Astrocyte (in vitro differentiated cells and primary cell): ENCODE results near the gene UBAC2. TPM values are rescaled to one million over a fixed set of nuclear protein-coding genes. Genes with fewer than 3 reads are reported as not detected.
A peak's percentile ranks its signal among the peaks of the same experiment; 100 is the strongest.

Experiments used
- DNase-seq: peaks from one replicate; pipeline ENCODE4 v3.0.0-alpha.2; 2010; ENCODE audit warnings: low read depth
- FAIRE-seq: peaks from 2 replicates; lab custom pipeline; 2011; peaks lifted over from hg19 to GRCh38; lab: Jason Lieb, UNC
- H2AFZ ChIP-seq: 2 replicates; pipeline ENCODE4 v1.6.0; 2012; ENCODE audit warnings: low read depth, low read length, inconsistent platforms
- H3K27ac ChIP-seq: 2 replicates; pipeline ENCODE4 v1.5.1; 2011; ENCODE audit warnings: low read depth, low read length, inconsistent platforms
- H3K27me3 ChIP-seq: 2 replicates; pipeline ENCODE4 v1.6.0; 2011; ENCODE audit warnings: low read length, inconsistent platforms; ENCODE audit not compliant: insufficient read depth
- H3K36me3 ChIP-seq: 2 replicates; pipeline ENCODE4 v1.5.1; 2011; ENCODE audit warnings: low read length, inconsistent platforms; ENCODE audit not compliant: insufficient read depth
- H3K4me1 ChIP-seq: 2 replicates; pipeline ENCODE4 v1.5.1; 2011; ENCODE audit warnings: low read length, inconsistent platforms; ENCODE audit not compliant: insufficient read depth
- H3K4me2 ChIP-seq: 2 replicates; pipeline ENCODE4 v1.6.0; 2012; ENCODE audit warnings: low read length, inconsistent platforms
- H3K4me3 ChIP-seq: 2 replicates; pipeline ENCODE4 v1.5.1; 2011; ENCODE audit warnings: low read depth, mild to moderate bottlenecking, low read length, inconsistent platforms; ENCODE audit not compliant: insufficient read depth
- H3K79me2 ChIP-seq: 2 replicates; pipeline ENCODE4 v1.6.0; 2012; ENCODE audit warnings: mild to moderate bottlenecking, low read length, inconsistent platforms; ENCODE audit not compliant: insufficient read depth
- H3K9ac ChIP-seq: 2 replicates; pipeline ENCODE4 v1.6.0; 2012; ENCODE audit warnings: mild to moderate bottlenecking, low read length, inconsistent platforms
- H3K9me3 ChIP-seq: 2 replicates; pipeline ENCODE4 v1.5.1; 2012; ENCODE audit warnings: low read depth, mild to moderate bottlenecking, low read length, inconsistent platforms; ENCODE audit not compliant: insufficient read depth
- H4K20me1 ChIP-seq: 2 replicates; pipeline ENCODE4 v1.6.0; 2012; ENCODE audit warnings: low read length, inconsistent platforms; ENCODE audit not compliant: insufficient read depth
- H3K27ac Mint-ChIP-seq: one replicate; pipeline ENCODE4 v1.8.0; 2021; ENCODE audit warnings: mild to moderate bottlenecking, mixed read lengths; ENCODE audit not compliant: unreplicated experiment
- H3K27me3 Mint-ChIP-seq: one replicate; pipeline ENCODE4 v1.8.0; 2021; ENCODE audit warnings: low read depth, mixed read lengths; ENCODE audit not compliant: unreplicated experiment
- H3K36me3 Mint-ChIP-seq: one replicate; pipeline ENCODE4 v1.8.0; 2021; ENCODE audit warnings: low read depth, mixed read lengths; ENCODE audit not compliant: unreplicated experiment
- H3K4me1 Mint-ChIP-seq: one replicate; pipeline ENCODE4 v1.8.0; 2021; ENCODE audit warnings: low read depth, mixed read lengths; ENCODE audit not compliant: unreplicated experiment
- H3K4me3 Mint-ChIP-seq: one replicate; pipeline ENCODE4 v1.8.0; 2021; ENCODE audit warnings: mild to moderate bottlenecking, moderate library complexity, mixed read lengths; ENCODE audit not compliant: unreplicated experiment
- H3K9me3 Mint-ChIP-seq: one replicate; pipeline ENCODE4 v1.8.0; 2021; ENCODE audit warnings: mild to moderate bottlenecking, mixed read lengths; ENCODE audit not compliant: unreplicated experiment
- EZH2 ChIP-seq: IDR thresholded peaks from 2 replicates; pipeline ENCODE4 v1.6.1; 2012; ENCODE audit warnings: mild to moderate bottlenecking, low read length, inconsistent platforms; ENCODE audit not compliant: insufficient read depth
- total RNA-seq: library from RNA; stranded (reverse); gene quantifications from 2 replicates; pipeline ENCODE4 v1.2.1, GENCODE V29; 2021
- TF ChIP-seq, protein P1 (sequence below): IDR thresholded peaks from 2 replicates; pipeline ENCODE4 v1.5.1; 2011; ENCODE audit warnings: low read depth, mild to moderate bottlenecking, inconsistent platforms, low read length, moderate library complexity; ENCODE audit not compliant: insufficient read depth

UBAC2 gene
- total RNA-seq, 1 donor from 2014 or later = 61.0 TPM

DNA sequence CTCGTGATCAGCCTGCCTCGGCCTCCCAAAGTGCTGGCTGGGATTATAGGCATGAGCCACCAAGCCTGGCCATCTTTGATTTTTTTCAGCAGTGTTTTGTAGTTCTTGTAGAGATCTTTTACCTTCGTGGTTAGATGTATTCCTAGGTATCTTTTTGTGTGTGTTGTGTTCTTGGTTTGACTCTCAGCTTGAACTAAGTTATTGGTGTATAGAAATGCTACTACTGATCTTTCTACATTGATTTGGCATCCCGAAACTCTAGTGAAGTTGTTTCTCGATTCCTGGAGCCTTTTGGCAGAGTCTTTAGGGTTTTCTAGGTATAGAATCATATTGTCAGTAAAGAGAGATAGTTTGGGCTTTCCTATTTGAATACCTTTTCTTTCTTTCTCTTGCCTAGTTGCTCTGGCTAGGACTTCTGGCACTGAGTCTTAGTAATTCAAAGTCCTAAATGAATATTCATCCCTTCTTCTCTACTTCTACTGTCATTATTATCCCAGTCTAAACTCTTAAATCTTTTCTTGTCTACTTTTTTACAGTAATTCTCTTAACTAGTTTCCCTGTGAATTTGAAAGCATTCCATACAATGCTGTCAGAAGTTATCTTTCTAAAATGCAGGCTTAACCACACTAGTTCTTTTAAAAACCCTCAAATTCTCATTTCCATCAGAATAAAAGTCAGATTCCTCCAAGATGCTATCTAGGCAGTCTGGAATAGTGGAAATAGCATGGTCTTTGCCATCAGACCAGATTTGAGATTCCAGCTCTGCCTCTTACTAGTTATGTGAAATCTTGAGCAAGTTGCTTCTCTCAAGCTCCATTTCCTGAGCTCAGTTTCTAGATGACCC is 50.5 kb downstream of the UBAC2 start:
- peak; percentile 68 for DNase-seq
- Mint-ChIP-seq H3K4me1 (peaks cover 15% of the 10 kb centered on the region), H3K27ac (no peak overlapping the region), H3K9me3 (no peaks in the 10 kb centered on the region), H3K4me3 (no peak overlapping the region), H3K36me3 (peaks cover 19% of the 10 kb centered on the region), H3K27me3 (no peaks in the 10 kb centered on the region)
- no peak overlapping the region for H3K4me3 ChIP-seq
- H3K79me2 ChIP-seq = no peaks in the 10 kb centered on the region
- H3K36me3 ChIP-seq = no peaks in the 10 kb centered on the region
- H3K4me1 ChIP-seq = no peaks in the 10 kb centered on the region
- no peak for FAIRE-seq
- H3K4me2 ChIP-seq = no peak overlapping the region
- no peaks in the 10 kb centered on the region for H3K27me3 ChIP-seq
- no peak overlapping the region for H3K9ac ChIP-seq
- no peaks in the 10 kb centered on the region for H3K9me3 ChIP-seq
- no peak for TF ChIP-seq EZH2
- TF ChIP-seq, protein P1, sequence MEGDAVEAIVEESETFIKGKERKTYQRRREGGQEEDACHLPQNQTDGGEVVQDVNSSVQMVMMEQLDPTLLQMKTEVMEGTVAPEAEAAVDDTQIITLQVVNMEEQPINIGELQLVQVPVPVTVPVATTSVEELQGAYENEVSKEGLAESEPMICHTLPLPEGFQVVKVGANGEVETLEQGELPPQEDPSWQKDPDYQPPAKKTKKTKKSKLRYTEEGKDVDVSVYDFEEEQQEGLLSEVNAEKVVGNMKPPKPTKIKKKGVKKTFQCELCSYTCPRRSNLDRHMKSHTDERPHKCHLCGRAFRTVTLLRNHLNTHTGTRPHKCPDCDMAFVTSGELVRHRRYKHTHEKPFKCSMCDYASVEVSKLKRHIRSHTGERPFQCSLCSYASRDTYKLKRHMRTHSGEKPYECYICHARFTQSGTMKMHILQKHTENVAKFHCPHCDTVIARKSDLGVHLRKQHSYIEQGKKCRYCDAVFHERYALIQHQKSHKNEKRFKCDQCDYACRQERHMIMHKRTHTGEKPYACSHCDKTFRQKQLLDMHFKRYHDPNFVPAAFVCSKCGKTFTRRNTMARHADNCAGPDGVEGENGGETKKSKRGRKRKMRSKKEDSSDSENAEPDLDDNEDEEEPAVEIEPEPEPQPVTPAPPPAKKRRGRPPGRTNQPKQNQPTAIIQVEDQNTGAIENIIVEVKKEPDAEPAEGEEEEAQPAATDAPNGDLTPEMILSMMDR = no peak
- peaks cover 8% of the 10 kb centered on the region for H4K20me1 ChIP-seq
- no peak overlapping the region for H2AFZ ChIP-seq
- H3K27ac ChIP-seq = no peak overlapping the region

DNA sequence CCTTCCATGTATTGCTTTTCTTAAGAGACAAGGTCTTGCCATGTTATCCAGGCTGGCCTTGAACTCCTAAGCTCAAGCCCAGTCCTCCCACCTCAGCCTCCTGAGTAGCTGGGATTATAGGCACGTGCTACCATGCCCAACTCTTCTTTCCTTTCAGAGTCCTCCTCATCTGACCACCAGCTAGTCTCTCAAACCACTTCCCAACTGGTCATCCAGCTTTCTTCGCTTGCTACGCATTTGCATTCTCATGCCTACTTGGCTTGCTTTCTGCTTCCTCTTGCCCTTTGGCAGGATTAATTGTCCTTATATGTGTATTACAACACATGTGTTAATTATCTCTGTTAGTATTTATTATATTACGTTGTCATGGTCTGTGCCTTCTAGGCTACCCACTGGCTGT is 51.3 kb downstream of the UBAC2 start:
- no peak overlapping the region for H2AFZ ChIP-seq
- no peaks in the 10 kb centered on the region for H3K4me1 ChIP-seq
- H3K4me3 ChIP-seq = no peak overlapping the region
- H3K79me2 ChIP-seq = no peaks in the 10 kb centered on the region
- no peak for TF ChIP-seq EZH2
- TF ChIP-seq, protein P1 = no peak
- no peak overlapping the region for H3K4me2 ChIP-seq
- Mint-ChIP-seq H3K36me3 (peaks cover 19% of the 10 kb centered on the region), H3K9me3 (no peaks in the 10 kb centered on the region), H3K4me1 (peaks cover 20% of the 10 kb centered on the region), H3K4me3 (no peak overlapping the region), H3K27ac (peak overlapping the region; percentile 34), H3K27me3 (no peaks in the 10 kb centered on the region)
- DNase-seq = no peak
- H3K27me3 ChIP-seq = no peaks in the 10 kb centered on the region
- H3K36me3 ChIP-seq = no peaks in the 10 kb centered on the region
- no peak overlapping the region for H3K27ac ChIP-seq
- no peak for FAIRE-seq
- no peaks in the 10 kb centered on the region for H3K9me3 ChIP-seq
- peaks cover 8% of the 10 kb centered on the region for H4K20me1 ChIP-seq
- no peak overlapping the region for H3K9ac ChIP-seq

DNA sequence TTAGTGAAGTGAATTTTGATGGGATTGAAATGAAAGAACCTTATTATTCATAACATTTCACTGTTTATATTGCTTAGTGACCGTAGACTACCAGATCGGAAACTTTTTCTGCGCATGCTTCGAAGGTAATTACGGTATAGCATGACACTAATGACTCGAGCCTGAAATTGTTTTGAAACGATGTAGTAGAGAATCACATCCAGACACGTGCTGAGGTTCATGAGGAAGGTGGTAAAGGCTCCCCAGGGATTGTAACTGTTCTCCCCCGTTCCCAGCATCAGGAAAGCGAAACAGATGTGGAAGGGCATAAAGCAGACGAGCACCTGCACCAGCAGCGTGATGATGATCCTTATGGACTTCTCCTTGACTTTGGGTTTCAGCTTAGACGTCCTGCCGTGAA is 54.2 kb downstream of the UBAC2 start:
- Mint-ChIP-seq H3K27me3 (no peaks in the 10 kb centered on the region), H3K9me3 (no peaks in the 10 kb centered on the region), H3K4me3 (no peak overlapping the region), H3K36me3 (peaks cover 14% of the 10 kb centered on the region), H3K27ac (no peak overlapping the region), H3K4me1 (peaks cover 31% of the 10 kb centered on the region)
- TF ChIP-seq EZH2 = no peak
- TF ChIP-seq, protein P1 = no peak
- Histone ChIP-seq H3K27ac (no peak overlapping the region), H3K9ac (no peak overlapping the region), H3K4me1 (no peaks in the 10 kb centered on the region), H3K27me3 (no peaks in the 10 kb centered on the region), H4K20me1 (no peaks in the 10 kb centered on the region), H3K4me2 (no peak overlapping the region), H3K79me2 (no peaks in the 10 kb centered on the region), H2AFZ (no peak overlapping the region), H3K36me3 (no peaks in the 10 kb centered on the region), H3K9me3 (no peaks in the 10 kb centered on the region), H3K4me3 (no peak overlapping the region)
- FAIRE-seq = no peak
- no peak for DNase-seq
